ENCODE data around the gene VPS4A.

Gene VPS4A

GRCh38 chr16:69315486-69316311, 4.5 kb downstream of the VPS4A start:
- H3K4me1 Mint-ChIP-seq: peaks cover 12% of the 10 kb centered on the region
- no peak overlapping the region for H3K4me3 Mint-ChIP-seq
- H3K9me3 Mint-ChIP-seq: no peaks in the 10 kb centered on the region
- peaks cover 13% of the 10 kb centered on the region for H3K36me3 Mint-ChIP-seq
- no peak overlapping the region for H3K27ac Mint-ChIP-seq
- H3K27me3 Mint-ChIP-seq: no peaks in the 10 kb centered on the region
- ATAC-seq (ENCODE audit: low read depth) (no peak), DNase-seq (ENCODE audit: low spot score in 2 of 2) (no peak)

DNA sequence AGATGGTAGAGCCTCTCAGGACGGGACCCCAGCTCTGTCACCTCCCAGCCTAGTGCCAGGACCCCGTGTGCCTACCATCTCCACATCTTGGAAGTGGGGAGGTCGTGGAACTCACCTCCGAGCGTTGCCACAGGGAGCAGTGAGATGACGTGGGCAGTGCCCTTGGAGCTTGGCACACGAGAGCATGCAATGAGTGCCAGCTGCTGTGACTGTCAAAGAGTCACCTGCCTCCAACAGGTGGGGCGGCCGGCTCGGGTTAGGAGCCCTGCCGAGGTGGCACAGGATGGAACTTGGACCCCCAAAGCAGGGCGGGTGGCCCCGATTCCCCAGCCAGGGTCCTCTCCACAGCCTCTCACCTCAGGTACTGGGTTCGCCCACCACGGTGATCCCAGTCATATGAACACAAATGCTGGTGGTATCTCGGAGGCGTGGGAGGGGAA, 5.5 kb downstream of the VPS4A start:
- Mint-ChIP-seq H3K9me3 (no peaks in the 10 kb centered on the region), H3K4me1 (peaks cover 13% of the 10 kb centered on the region), H3K36me3 (peaks cover 18% of the 10 kb centered on the region), H3K27me3 (no peaks in the 10 kb centered on the region), H3K4me3 (no peak overlapping the region), H3K27ac (peak overlapping the region; percentile 20)
- ATAC-seq (ENCODE audit: low read depth) (no peak), DNase-seq (ENCODE audit: low spot score in 2 of 2) (no peak)

GRCh38 chr16:69318177-69318910, 7.2 kb downstream of the VPS4A start:
- no peak overlapping the region for H3K27ac Mint-ChIP-seq
- ATAC-seq (ENCODE audit: low read depth) (no peak), DNase-seq (ENCODE audit: low spot score in 2 of 2) (no peak)

DNA sequence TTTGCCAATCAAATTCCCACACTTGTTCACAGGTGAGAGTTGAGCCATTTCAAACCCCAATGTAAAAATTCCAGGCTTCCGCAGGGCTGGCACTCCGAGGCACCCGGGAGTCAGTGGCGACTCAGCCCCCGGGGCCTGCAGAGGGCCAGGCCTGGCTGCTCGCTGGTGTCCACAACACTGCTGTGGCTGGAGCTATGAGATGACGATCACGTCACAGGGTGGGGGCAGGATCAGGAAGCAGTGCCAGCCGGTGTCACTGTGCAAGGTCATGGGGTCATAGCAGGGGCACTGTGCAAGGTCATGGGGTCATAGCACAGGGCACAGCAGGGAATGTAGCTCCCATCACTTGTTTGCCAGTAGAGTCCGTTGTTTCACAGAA, 7.8 kb downstream of the VPS4A start:
- ATAC-seq (ENCODE audit: low read depth) (no peak), DNase-seq (ENCODE audit: low spot score in 2 of 2) (no peak)
- H3K9me3 Mint-ChIP-seq: no peaks in the 10 kb centered on the region
- no peaks in the 10 kb centered on the region for H3K27me3 Mint-ChIP-seq
- peaks cover 18% of the 10 kb centered on the region for H3K36me3 Mint-ChIP-seq
- H3K4me3 Mint-ChIP-seq: no peak overlapping the region
- H3K4me1 Mint-ChIP-seq: peaks cover 4% of the 10 kb centered on the region
- H3K27ac Mint-ChIP-seq: no peak overlapping the region

More at GRCh38 chr16:69318177-69318910, 7.2 kb downstream of the VPS4A start:
- no peaks in the 10 kb centered on the region for H3K27me3 Mint-ChIP-seq
- no peak overlapping the region for H3K4me3 Mint-ChIP-seq
- H3K4me1 Mint-ChIP-seq: peaks cover 8% of the 10 kb centered on the region
- H3K36me3 Mint-ChIP-seq: peaks cover 20% of the 10 kb centered on the region
- H3K9me3 Mint-ChIP-seq: no peaks in the 10 kb centered on the region

DNA sequence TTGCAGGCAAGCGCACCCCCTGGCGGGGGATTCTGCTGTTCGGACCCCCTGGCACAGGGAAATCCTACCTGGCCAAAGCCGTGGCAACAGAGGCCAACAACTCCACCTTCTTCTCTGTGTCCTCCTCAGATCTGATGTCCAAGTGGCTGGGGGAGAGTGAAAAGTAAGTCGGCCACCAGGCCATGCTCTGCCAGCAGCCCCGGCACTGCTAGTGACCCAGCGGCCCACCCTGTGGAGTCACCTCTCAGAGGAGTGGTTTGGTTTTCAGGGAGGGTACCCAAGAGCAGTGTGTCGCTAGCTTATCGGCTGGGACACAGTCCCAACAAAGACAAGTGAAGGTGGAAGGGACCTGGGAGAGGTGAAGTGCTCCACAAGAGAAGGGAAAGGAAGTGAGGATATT, 8.2 kb downstream of the VPS4A start:
- H3K36me3 Mint-ChIP-seq: peaks cover 18% of the 10 kb centered on the region

GRCh38 chr16:69319826-69320739, 8.9 kb downstream of the VPS4A start:
- peaks cover 18% of the 10 kb centered on the region for H3K36me3 Mint-ChIP-seq
- H3K4me1 Mint-ChIP-seq: peaks cover 7% of the 10 kb centered on the region
- ATAC-seq (ENCODE audit: low read depth) (no peak), DNase-seq (ENCODE audit: low spot score in 2 of 2) (no peak)
- H3K27ac Mint-ChIP-seq: no peak overlapping the region
- H3K27me3 Mint-ChIP-seq: no peaks in the 10 kb centered on the region
- H3K9me3 Mint-ChIP-seq: no peaks in the 10 kb centered on the region
- H3K4me3 Mint-ChIP-seq: no peak overlapping the region

More for the DNA sequence above, 8.2 kb downstream of the VPS4A start:
- no peaks in the 10 kb centered on the region for H3K9me3 Mint-ChIP-seq
- H3K4me1 Mint-ChIP-seq: peaks cover 4% of the 10 kb centered on the region
- no peak for DNase-seq (ENCODE audit: low spot score in 2 of 2)
- H3K27ac Mint-ChIP-seq: no peak overlapping the region
- H3K27me3 Mint-ChIP-seq: no peaks in the 10 kb centered on the region
- no peak for ATAC-seq (ENCODE audit: low read depth)
- no peak overlapping the region for H3K4me3 Mint-ChIP-seq

- H3K27me3 Mint-ChIP-seq: no peaks in the 10 kb centered on the region
- peaks cover 18% of the 10 kb centered on the region for H3K36me3 Mint-ChIP-seq
- no peak overlapping the region for H3K4me3 Mint-ChIP-seq
- peaks cover 7% of the 10 kb centered on the region for H3K4me1 Mint-ChIP-seq
- DNase-seq (ENCODE audit: low spot score in 2 of 2) (no peak), ATAC-seq (ENCODE audit: low read depth) (no peak)
- H3K27ac Mint-ChIP-seq: no peak overlapping the region
- no peaks in the 10 kb centered on the region for H3K9me3 Mint-ChIP-seq
Observed at GRCh38 chr16:69320740-69321073, 9.6 kb downstream of the VPS4A start.

- Mint-ChIP-seq H3K4me1 (peaks cover 7% of the 10 kb centered on the region), H3K4me3 (no peak overlapping the region), H3K9me3 (no peaks in the 10 kb centered on the region), H3K27me3 (no peaks in the 10 kb centered on the region), H3K27ac (no peak overlapping the region), H3K36me3 (peaks cover 18% of the 10 kb centered on the region)
- no peak for DNase-seq (ENCODE audit: low spot score in 2 of 2)
- no peak for ATAC-seq (ENCODE audit: low read depth)
Observed at GRCh38 chr16:69321080-69321479, 9.9 kb downstream of the VPS4A start.

GRCh38 chr16:69322343-69322742, 11.2 kb downstream of the VPS4A start:
- DNase-seq (ENCODE audit: low spot score in 2 of 2): no peak
- no peak overlapping the region for H3K27ac Mint-ChIP-seq
- H3K4me3 Mint-ChIP-seq: no peak overlapping the region
- peaks cover 15% of the 10 kb centered on the region for H3K36me3 Mint-ChIP-seq
- H3K4me1 Mint-ChIP-seq: peaks cover 9% of the 10 kb centered on the region
- ATAC-seq (ENCODE audit: low read depth): no peak
- no peaks in the 10 kb centered on the region for H3K27me3 Mint-ChIP-seq
- H3K9me3 Mint-ChIP-seq: no peaks in the 10 kb centered on the region

DNA sequence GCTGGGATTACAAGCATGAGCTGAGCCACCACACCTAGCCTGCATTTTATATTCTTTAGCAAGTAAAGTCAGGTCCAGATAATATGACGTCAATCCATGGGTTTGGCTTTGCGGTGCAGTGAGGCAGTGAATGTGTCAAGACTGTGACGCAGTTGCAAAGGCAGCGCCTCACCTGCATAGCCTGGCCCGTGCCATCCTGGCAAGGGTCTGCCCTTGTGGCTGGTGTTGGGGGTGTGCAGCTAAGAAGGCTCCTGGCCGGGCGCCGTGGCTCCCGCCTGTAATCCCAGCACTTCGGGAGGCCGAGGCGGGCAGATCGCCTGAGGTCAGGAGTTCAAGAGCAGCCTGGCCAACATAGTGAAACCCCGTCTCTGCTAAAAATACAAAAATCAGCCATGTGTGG, 12.3 kb downstream of the VPS4A start:
- Mint-ChIP-seq H3K36me3 (peaks cover 15% of the 10 kb centered on the region), H3K4me1 (peaks cover 11% of the 10 kb centered on the region), H3K27ac (no peak overlapping the region), H3K4me3 (no peak overlapping the region), H3K27me3 (no peaks in the 10 kb centered on the region), H3K9me3 (no peaks in the 10 kb centered on the region)
- no peak for DNase-seq (ENCODE audit: low spot score in 2 of 2)
- no peak for ATAC-seq (ENCODE audit: low read depth)

GRCh38 chr16:69324013-69324531, 12.9 kb downstream of the VPS4A start:
- Mint-ChIP-seq H3K36me3 (peaks cover 15% of the 10 kb centered on the region), H3K27me3 (no peaks in the 10 kb centered on the region), H3K4me3 (no peak overlapping the region), H3K9me3 (no peaks in the 10 kb centered on the region), H3K27ac (no peak overlapping the region), H3K4me1 (peaks cover 12% of the 10 kb centered on the region)
- DNase-seq (ENCODE audit: low spot score in 2 of 2): no peak
- no peak for ATAC-seq (ENCODE audit: low read depth)

DNA sequence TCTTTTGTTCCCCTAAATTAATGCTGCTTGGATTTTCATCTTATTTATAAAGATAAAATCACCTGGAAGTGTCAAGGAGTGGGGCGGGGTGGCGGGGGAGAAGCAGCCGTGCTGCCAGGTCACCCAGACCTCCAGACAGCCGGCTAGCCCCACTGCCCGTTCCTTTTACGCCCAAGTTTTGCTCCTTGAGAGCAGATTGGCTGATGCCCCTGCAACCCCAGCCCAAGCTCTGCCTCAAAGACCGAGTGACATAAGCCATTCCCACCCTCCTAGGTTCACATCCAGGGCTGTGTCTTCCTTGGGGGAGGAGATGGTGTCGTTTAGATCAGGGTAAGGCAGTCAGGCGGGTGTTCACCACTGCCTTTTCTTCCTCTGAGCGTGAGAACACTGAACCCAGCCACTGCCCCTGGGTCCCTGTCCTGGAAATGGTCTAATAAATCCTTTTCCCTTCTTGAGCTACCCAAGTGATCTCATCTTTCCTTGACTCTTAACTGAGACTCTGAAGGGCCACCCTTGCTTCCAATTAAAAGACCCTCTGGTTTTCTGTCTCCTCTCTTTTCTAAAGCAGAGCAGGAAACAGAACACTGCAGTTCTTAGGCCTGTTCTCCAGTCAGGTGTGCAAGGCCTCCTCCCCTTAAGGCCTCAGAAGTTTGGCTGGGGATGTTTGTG, 13.6 kb downstream of the VPS4A start:
- Mint-ChIP-seq H3K4me3 (no peak overlapping the region), H3K4me1 (peaks cover 17% of the 10 kb centered on the region), H3K27me3 (no peaks in the 10 kb centered on the region), H3K27ac (peak overlapping the region; percentile 20), H3K9me3 (no peaks in the 10 kb centered on the region), H3K36me3 (peaks cover 11% of the 10 kb centered on the region)
- ATAC-seq (ENCODE audit: low read depth): no peak
- DNase-seq (ENCODE audit: low spot score in 2 of 2): no peak

GRCh38 chr16:69325784-69326171, 14.6 kb downstream of the VPS4A start:
- Mint-ChIP-seq H3K27ac (no peak overlapping the region), H3K4me3 (no peak overlapping the region), H3K4me1 (peaks cover 17% of the 10 kb centered on the region), H3K36me3 (peaks cover 10% of the 10 kb centered on the region), H3K9me3 (no peaks in the 10 kb centered on the region), H3K27me3 (no peaks in the 10 kb centered on the region)
- DNase-seq (ENCODE audit: low spot score in 2 of 2) (no peak), ATAC-seq (ENCODE audit: low read depth) (no peak)
